Fibroblast of the conjunctiva (primary cell): ENCODE results near the gene ASTL.
"Not testable (repeated sequence)": the region's sequence is repeated elsewhere in the genome, so short reads cannot be mapped to it uniquely, and the experiment has no call there.

ENCODE experiments used
- DNase-seq: peaks from one replicate; pipeline ENCODE4 v3.0.0-alpha.2; 2010; ENCODE audit warnings: low read depth

The ASTL gene

GRCh38 chr2:96146153-96146880 lies 8.0 kb upstream of the ASTL start:
- DNase-seq = no peak

GRCh38 chr2:96145848-96146152 lies 7.5 kb upstream of the ASTL start:
- no peak for DNase-seq

GRCh38 chr2:96145036-96145847 lies 6.9 kb upstream of the ASTL start, which contains the start of gene DUSP2:
Gene DUSP2 (minus strand): TSS chr2:96145440. CDS start chr2:96145354, 86 bp downstream.
- DNase-seq = no peak

GRCh38 chr2:96144481-96145035 lies 6.3 kb upstream of the ASTL start:
- DNase-seq = no peak

- DNase-seq = no peak
Measured at GRCh38 chr2:96143848-96144480, 5.7 kb upstream of the ASTL start.

GRCh38 chr2:96143231-96143847 lies 5.0 kb upstream of the ASTL start:
- no peak for DNase-seq

- no peak for DNase-seq
Measured at GRCh38 chr2:96142217-96143113, 4.2 kb upstream of the ASTL start.

GRCh38 chr2:96141624-96141967 lies 3.3 kb upstream of the ASTL start:
- not testable (repeated sequence) for DNase-seq

GRCh38 chr2:96140941-96141623 lies 2.8 kb upstream of the ASTL start:
- DNase-seq = no peak

GRCh38 chr2:96139181-96139758 lies 968 bp upstream of the ASTL start:
- DNase-seq = no peak

- no peak for DNase-seq
Measured at GRCh38 chr2:96137321-96138178, 752 bp downstream of the ASTL start.

- DNase-seq = no peak
Measured at GRCh38 chr2:96136129-96136720, 2.1 kb downstream of the ASTL start.

GRCh38 chr2:96135621-96136020 lies 2.7 kb downstream of the ASTL start:
- no peak for DNase-seq

GRCh38 chr2:96135171-96135570 lies 3.1 kb downstream of the ASTL start:
- DNase-seq = no peak

GRCh38 chr2:96134421-96134820 lies 3.9 kb downstream of the ASTL start:
- DNase-seq = no peak

GRCh38 chr2:96131813-96132745 lies 6.2 kb downstream of the ASTL start:
- DNase-seq = no peak

GRCh38 chr2:96131152-96131812 lies 7.0 kb downstream of the ASTL start:
- DNase-seq = no peak
